Activated CD8-positive, alpha-beta memory T cell treated with anti-CD3 and anti-CD28 coated beads for 36 hours (primary cell): ENCODE measurements around the gene UTS2. TPM values are rescaled to one million over a fixed set of nuclear protein-coding genes. Genes with fewer than 3 reads are reported as not detected.

Experiments
- CTCF ChIA-PET: fragments of 350-600 bp; sonication (Branson Sonifier 250); formaldehyde crosslinking; loops from one replicate; lab custom pipeline; 2021; ENCODE audit warnings: antibody characterized with exemption; lab: Charles Lee
- POLR2A ChIA-PET: fragments of 350-600 bp; sonication (Branson Sonifier 250); formaldehyde crosslinking; loops from one replicate; lab custom pipeline; 2021; ENCODE audit warnings: antibody characterized with exemption; lab: Charles Lee
- total RNA-seq, 2 experiments: library from RNA; stranded (reverse); gene quantifications; one replicate each; pipeline ENCODE4 v1.2.3, GENCODE V29; 2021

The UTS2 gene
- not detected for total RNA-seq

- POLR2A ChIA-PET, result no interaction called here
- CTCF ChIA-PET, result no interaction called here
These were observed at the start of gene UTS2 for GRCh38 chr1:7852804-7853683. TSS of gene UTS2 (minus strand) at chr1:7853065. CDS start at chr1:7853003, 62 bp downstream.

- POLR2A ChIA-PET, result no interaction called here
- CTCF ChIA-PET, result no interaction called here
These were observed 46.9 kb upstream of the UTS2 start for GRCh38 chr1:7899741-7900140.

GRCh38 chr1:7898962-7899361 lies 46.1 kb upstream of the UTS2 start:
- ChIA-PET CTCF (interaction anchor here (1.5 kb wide), 1 partner anchor 230 kb away, joined by 5 read pairs; no protein-coding TSS in a partner anchor), POLR2A (no interaction called here)

GRCh38 chr1:7896994-7897393 lies 44.1 kb upstream of the UTS2 start:
- ChIA-PET CTCF (interaction anchor here (0.6 kb wide), 1 partner anchor 186 kb away, joined by 3 read pairs; no protein-coding TSS in a partner anchor), POLR2A (no interaction called here)

- ChIA-PET CTCF (no interaction called here), POLR2A (no interaction called here)
These were observed 40.8 kb upstream of the UTS2 start for GRCh38 chr1:7893529-7894180.

- ChIA-PET POLR2A (no interaction called here), CTCF (no interaction called here)
These were observed 38.9 kb upstream of the UTS2 start for GRCh38 chr1:7891804-7892203.

GRCh38 chr1:7890853-7891252 lies 38.0 kb upstream of the UTS2 start:
- POLR2A ChIA-PET, result no interaction called here
- CTCF ChIA-PET, result no interaction called here

GRCh38 chr1:7888248-7889081 lies 35.6 kb upstream of the UTS2 start:
- CTCF ChIA-PET, result no interaction called here
- POLR2A ChIA-PET, result no interaction called here

GRCh38 chr1:7886405-7886745 lies 33.5 kb upstream of the UTS2 start:
- POLR2A ChIA-PET, result no interaction called here
- CTCF ChIA-PET, result interaction anchor here (0.8 kb wide), 1 partner anchor 30 kb away, joined by 4 read pairs; no protein-coding TSS in a partner anchor

- ChIA-PET POLR2A (no interaction called here), CTCF (no interaction called here)
These were observed 32.9 kb upstream of the UTS2 start for GRCh38 chr1:7885513-7886404.

- POLR2A ChIA-PET, result no interaction called here
- CTCF ChIA-PET, result interaction anchor here (0.7 kb wide), 1 partner anchor 11 kb away, joined by 4 read pairs; no protein-coding TSS in a partner anchor
These were observed 31.9 kb upstream of the UTS2 start for GRCh38 chr1:7884757-7885156.

- CTCF ChIA-PET, result no interaction called here
- POLR2A ChIA-PET, result no interaction called here
These were observed 26.4 kb upstream of the UTS2 start for GRCh38 chr1:7879228-7879627.

- ChIA-PET POLR2A (no interaction called here), CTCF (interaction anchor here (0.7 kb wide), 1 partner anchor 238 kb away, joined by 3 read pairs; no protein-coding TSS in a partner anchor)
These were observed 25.2 kb upstream of the UTS2 start for GRCh38 chr1:7878027-7878426.

- POLR2A ChIA-PET, result no interaction called here
- CTCF ChIA-PET, result no interaction called here
These were observed 21.2 kb upstream of the UTS2 start for GRCh38 chr1:7873801-7874795.

GRCh38 chr1:7871136-7871535 lies 18.3 kb upstream of the UTS2 start:
- POLR2A ChIA-PET, result no interaction called here
- CTCF ChIA-PET, result no interaction called here

- CTCF ChIA-PET, result no interaction called here
- POLR2A ChIA-PET, result interaction anchor here (0.6 kb wide), 1 partner anchor 250 kb away, joined by 3 read pairs; no protein-coding TSS in a partner anchor
These were observed 16.5 kb upstream of the UTS2 start for GRCh38 chr1:7869136-7869920.
